HG03354 (cell line): ENCODE data around the gene ATP6V0A1.

Source experiments
- ATAC-seq: cut with Tn5 transposase; IDR thresholded peaks from one replicate; pipeline ENCODE4 v1.9.1; 2021; ENCODE audit warnings: mild to moderate bottlenecking; ENCODE audit not compliant: unreplicated experiment, poor library complexity, severe bottlenecking

The ATP6V0A1 gene

GRCh38 chr17:42514867-42515266, 56.2 kb downstream of the ATP6V0A1 start:
- ATAC-seq: no peak

- no peak for ATAC-seq
These were observed 58.8 kb downstream of the ATP6V0A1 start for GRCh38 chr17:42517516-42517915.

- ATAC-seq: no peak
These were observed 59.5 kb downstream of the ATP6V0A1 start for GRCh38 chr17:42518046-42518754.

- no peak for ATAC-seq
These were observed 60.3 kb downstream of the ATP6V0A1 start for GRCh38 chr17:42518755-42519545.

GRCh38 chr17:42519546-42520491, 61.1 kb downstream of the ATP6V0A1 start:
- ATAC-seq: no peak

- ATAC-seq: no peak
These were observed 61.9 kb downstream of the ATP6V0A1 start for GRCh38 chr17:42520540-42520951.

GRCh38 chr17:42521036-42521435, 62.4 kb downstream of the ATP6V0A1 start:
- no peak for ATAC-seq

GRCh38 chr17:42521666-42522262, 63.1 kb downstream of the ATP6V0A1 start:
- no peak for ATAC-seq

GRCh38 chr17:42522263-42522790, 63.6 kb downstream of the ATP6V0A1 start:
- ATAC-seq: no peak

GRCh38 chr17:42522798-42523278, 64.2 kb downstream of the ATP6V0A1 start:
- ATAC-seq: no peak

GRCh38 chr17:42525221-42525620, 66.5 kb downstream of the ATP6V0A1 start:
- no peak for ATAC-seq

GRCh38 chr17:42526031-42526444, 67.4 kb downstream of the ATP6V0A1 start:
- ATAC-seq: no peak

- no peak for ATAC-seq
These were observed 69.3 kb downstream of the ATP6V0A1 start for GRCh38 chr17:42527932-42528331.

GRCh38 chr17:42529061-42529460, 70.4 kb downstream of the ATP6V0A1 start:
- ATAC-seq: no peak

- ATAC-seq: no peak
These were observed 72.3 kb downstream of the ATP6V0A1 start for GRCh38 chr17:42530952-42531454.

GRCh38 chr17:42531455-42532354, 73.0 kb downstream of the ATP6V0A1 start:
- no peak for ATAC-seq

- no peak for ATAC-seq
These were observed 76.7 kb downstream of the ATP6V0A1 start for GRCh38 chr17:42535155-42536047.
